Erythroblast (primary cell): ENCODE measurements around the gene EVI5.

Source experiments
- GATA1 ChIP-seq: IDR thresholded peaks from 2 replicates; pipeline ENCODE4 v1.6.1; 2011; ENCODE audit warnings: low read depth, mild to moderate bottlenecking, control low read depth, low read length, moderate library complexity
- POLR2A ChIP-seq: IDR thresholded peaks from 2 replicates; pipeline ENCODE4 v1.6.1; 2011; ENCODE audit warnings: mild to moderate bottlenecking, low read length

- TF ChIP-seq POLR2A (no peak), GATA1 (no peak)
Measured at GRCh38 chr1:92475029-92475428, 309.9 kb downstream of the EVI5 start.
